ENCODE data around the gene MT1HL1.
"Not testable (repeated sequence)": the region's sequence is repeated elsewhere in the genome, so short reads cannot be mapped to it uniquely, and the experiment has no call there.

MT1HL1 gene

GRCh38 chr1:237013608-237014007 is 9.4 kb upstream of the MT1HL1 start:
- no peak for DNase-seq

- no peak for DNase-seq
Measured at GRCh38 chr1:237012788-237013383, 8.6 kb upstream of the MT1HL1 start.

GRCh38 chr1:237012361-237012760 is 8.1 kb upstream of the MT1HL1 start:
- DNase-seq: no peak

- no peak for DNase-seq
Measured at GRCh38 chr1:237011432-237011831, 7.2 kb upstream of the MT1HL1 start.

GRCh38 chr1:237009611-237010010 is 5.4 kb upstream of the MT1HL1 start:
- no peak for DNase-seq

GRCh38 chr1:237007147-237007881 is 3.1 kb upstream of the MT1HL1 start:
- DNase-seq: no peak

- no peak for DNase-seq
Measured at GRCh38 chr1:237005674-237006073, 1.4 kb upstream of the MT1HL1 start.

GRCh38 chr1:237003516-237003915 is 725 bp downstream of the MT1HL1 start:
- DNase-seq: no peak

- DNase-seq: no peak
Measured at GRCh38 chr1:237000191-237000590, 4.0 kb downstream of the MT1HL1 start.

GRCh38 chr1:236998546-236998945 is 5.7 kb downstream of the MT1HL1 start:
- no peak for DNase-seq

- DNase-seq: no peak
Measured at GRCh38 chr1:236997882-236998281, 6.4 kb downstream of the MT1HL1 start.

- DNase-seq: no peak
Measured at GRCh38 chr1:236997361-236997760, 6.9 kb downstream of the MT1HL1 start.

GRCh38 chr1:236994450-236994849 is 9.8 kb downstream of the MT1HL1 start:
- DNase-seq: no peak

GRCh38 chr1:236992449-236992848 is 11.8 kb downstream of the MT1HL1 start:
- DNase-seq: no peak

GRCh38 chr1:236990052-236990445 is 14.2 kb downstream of the MT1HL1 start:
- DNase-seq: no peak

GRCh38 chr1:236989290-236990051 is 14.8 kb downstream of the MT1HL1 start:
- no peak for DNase-seq

- DNase-seq: no peak
Measured at GRCh38 chr1:236983818-236984217, 20.4 kb downstream of the MT1HL1 start.

GRCh38 chr1:236982380-236982779 is 21.9 kb downstream of the MT1HL1 start:
- no peak for DNase-seq

GRCh38 chr1:236981431-236981830 is 22.8 kb downstream of the MT1HL1 start:
- not testable (repeated sequence) for DNase-seq

GRCh38 chr1:236980673-236981072 is 23.6 kb downstream of the MT1HL1 start:
- DNase-seq: no peak

GRCh38 chr1:236979149-236979900 is 24.9 kb downstream of the MT1HL1 start:
- no peak for DNase-seq

GRCh38 chr1:236978740-236979139 is 25.5 kb downstream of the MT1HL1 start:
- no peak for DNase-seq

- no peak for DNase-seq
Measured at GRCh38 chr1:236975461-236975860, 28.8 kb downstream of the MT1HL1 start.

All from NCI-H2107 (cell line).